SU-DHL-6 (cell line): ENCODE measurements around the gene NANOGP8.
"Not testable (repeated sequence)": the region's sequence is repeated elsewhere in the genome, so short reads cannot be mapped to it uniquely, and the experiment has no call there.

Experiments
- H2AFZ ChIP-seq: fragments of 200-600 bp; sonication (generic); 2 replicates; pipeline ENCODE4 v1.6.1; 2014; ENCODE audit warnings: low read depth, mild to moderate bottlenecking, moderate library complexity, mixed read lengths, antibody characterized with exemption, low read length; ENCODE audit not compliant: severe bottlenecking
- H3F3A ChIP-seq: fragments of 200-600 bp; shearing (Covaris generic); 2 replicates; pipeline ENCODE4 v1.6.0; 2016; ENCODE audit warnings: antibody characterized with exemption, mild to moderate bottlenecking; ENCODE audit not compliant: insufficient read depth
- H3K27ac ChIP-seq: fragments of 200-600 bp; sonication (generic); 2 replicates; pipeline ENCODE4 v1.5.1; 2016; ENCODE audit warnings: low read depth, mild to moderate bottlenecking, low read length, moderate library complexity, mixed read lengths
- H3K27me3 ChIP-seq: fragments of 200-600 bp; sonication (generic), shearing (Covaris generic); 2 replicates; pipeline ENCODE4 v1.6.0; 2014; ENCODE audit warnings: mild to moderate bottlenecking, low read length
- H3K36me3 ChIP-seq: fragments of 200-600 bp; sonication (generic); 2 replicates; pipeline ENCODE4 v1.6.1; 2014; ENCODE audit warnings: mild to moderate bottlenecking, low read length, mixed read lengths
- H3K4me2 ChIP-seq: fragments of 300-600, 200-600 bp; shearing (Covaris generic), sonication (generic); 2 replicates; pipeline ENCODE4 v1.6.0; 2014; ENCODE audit warnings: low read length, low read depth, mild to moderate bottlenecking; ENCODE audit not compliant: poor library complexity, severe bottlenecking
- H3K4me3 ChIP-seq: fragments of 200-600 bp; sonication (generic); 2 replicates; pipeline ENCODE4 v1.5.1; 2014; ENCODE audit warnings: antibody characterized with exemption, low read length, mild to moderate bottlenecking, mixed read lengths; ENCODE audit not compliant: insufficient read depth, poor library complexity, severe bottlenecking
- H3K79me2 ChIP-seq: fragments of 200-600 bp; sonication (generic); 2 replicates; pipeline ENCODE4 v1.6.1; 2014; ENCODE audit warnings: mild to moderate bottlenecking, low read length, moderate library complexity; ENCODE audit not compliant: insufficient read depth
- H3K9ac ChIP-seq: fragments of 200-600 bp; sonication (generic); 2 replicates; pipeline ENCODE4 v1.7.0; 2014; ENCODE audit warnings: mild to moderate bottlenecking, low read length
- H3K9me2 ChIP-seq: fragments of 200-600 bp; sonication (generic); replicated peaks from 2 replicates; pipeline ENCODE4 v1.6.1; 2014; ENCODE audit warnings: low read length; ENCODE audit not compliant: insufficient read depth
- H3K9me3 ChIP-seq: fragments of 200-600 bp; sonication (generic); 2 replicates; pipeline ENCODE4 v1.6.1; 2014; ENCODE audit warnings: low read length, mixed read lengths; ENCODE audit not compliant: insufficient read depth
- H4K20me1 ChIP-seq: fragments of 200-600 bp; sonication (generic); 2 replicates; pipeline ENCODE4 v1.6.1; 2014; ENCODE audit warnings: low read depth, mild to moderate bottlenecking, antibody characterized with exemption, low read length, moderate library complexity, mixed read lengths
- EZH2phosphoT487 ChIP-seq: fragments of 200-600 bp; sonication (generic), shearing (Covaris generic); conservative IDR thresholded peaks from 2 replicates; pipeline ENCODE4 v1.6.1; 2018; ENCODE audit warnings: mild to moderate bottlenecking, antibody characterized with exemption, low read length, moderate library complexity, mixed read lengths
- TF ChIP-seq, protein P1 (sequence below): fragments of 200-600 bp; sonication (generic); IDR thresholded peaks from one replicate; pipeline ENCODE4 v1.5.1; 2017; ENCODE audit warnings: antibody characterized with exemption, mild to moderate bottlenecking, low read length, moderate library complexity; ENCODE audit not compliant: insufficient read depth, poor library complexity, severe bottlenecking

Gene NANOGP8

DNA sequence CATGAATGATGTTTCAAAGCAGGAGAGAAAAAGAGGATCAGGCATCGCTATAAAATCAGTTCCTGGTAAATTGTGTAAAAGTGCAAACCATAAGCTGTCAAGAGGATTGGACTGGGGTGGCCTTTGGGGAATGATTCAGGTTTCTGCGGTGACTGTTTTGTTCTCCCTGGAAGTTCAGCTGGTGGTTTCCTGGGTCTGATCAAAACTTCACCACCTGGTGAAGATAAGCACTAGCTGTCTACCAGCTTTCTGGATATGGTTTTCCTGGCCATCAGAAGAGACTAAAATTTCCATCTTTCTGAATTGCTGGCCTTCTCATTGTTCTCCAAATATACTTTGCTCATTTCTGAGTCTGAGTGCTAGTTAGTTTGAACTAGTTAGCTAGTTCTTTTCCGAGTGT lies 2.7 kb upstream of the NANOGP8 start:
- Histone ChIP-seq H3K4me3 (no peak overlapping the region), H2AFZ (no peak overlapping the region), H3F3A (no peaks in the 10 kb centered on the region), H3K27me3 (no peaks in the 10 kb centered on the region), H3K9me2 (no peaks in the 10 kb centered on the region), H3K27ac (no peak overlapping the region), H3K36me3 (no peaks in the 10 kb centered on the region), H3K79me2 (no peaks in the 10 kb centered on the region), H3K9ac (no peak overlapping the region), H4K20me1 (no peaks in the 10 kb centered on the region), H3K4me2 (no peak overlapping the region), H3K9me3 (no peaks in the 10 kb centered on the region)
- TF ChIP-seq EZH2phosphoT487, result no peak
- TF ChIP-seq, protein P1, sequence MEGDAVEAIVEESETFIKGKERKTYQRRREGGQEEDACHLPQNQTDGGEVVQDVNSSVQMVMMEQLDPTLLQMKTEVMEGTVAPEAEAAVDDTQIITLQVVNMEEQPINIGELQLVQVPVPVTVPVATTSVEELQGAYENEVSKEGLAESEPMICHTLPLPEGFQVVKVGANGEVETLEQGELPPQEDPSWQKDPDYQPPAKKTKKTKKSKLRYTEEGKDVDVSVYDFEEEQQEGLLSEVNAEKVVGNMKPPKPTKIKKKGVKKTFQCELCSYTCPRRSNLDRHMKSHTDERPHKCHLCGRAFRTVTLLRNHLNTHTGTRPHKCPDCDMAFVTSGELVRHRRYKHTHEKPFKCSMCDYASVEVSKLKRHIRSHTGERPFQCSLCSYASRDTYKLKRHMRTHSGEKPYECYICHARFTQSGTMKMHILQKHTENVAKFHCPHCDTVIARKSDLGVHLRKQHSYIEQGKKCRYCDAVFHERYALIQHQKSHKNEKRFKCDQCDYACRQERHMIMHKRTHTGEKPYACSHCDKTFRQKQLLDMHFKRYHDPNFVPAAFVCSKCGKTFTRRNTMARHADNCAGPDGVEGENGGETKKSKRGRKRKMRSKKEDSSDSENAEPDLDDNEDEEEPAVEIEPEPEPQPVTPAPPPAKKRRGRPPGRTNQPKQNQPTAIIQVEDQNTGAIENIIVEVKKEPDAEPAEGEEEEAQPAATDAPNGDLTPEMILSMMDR, result no peak

DNA sequence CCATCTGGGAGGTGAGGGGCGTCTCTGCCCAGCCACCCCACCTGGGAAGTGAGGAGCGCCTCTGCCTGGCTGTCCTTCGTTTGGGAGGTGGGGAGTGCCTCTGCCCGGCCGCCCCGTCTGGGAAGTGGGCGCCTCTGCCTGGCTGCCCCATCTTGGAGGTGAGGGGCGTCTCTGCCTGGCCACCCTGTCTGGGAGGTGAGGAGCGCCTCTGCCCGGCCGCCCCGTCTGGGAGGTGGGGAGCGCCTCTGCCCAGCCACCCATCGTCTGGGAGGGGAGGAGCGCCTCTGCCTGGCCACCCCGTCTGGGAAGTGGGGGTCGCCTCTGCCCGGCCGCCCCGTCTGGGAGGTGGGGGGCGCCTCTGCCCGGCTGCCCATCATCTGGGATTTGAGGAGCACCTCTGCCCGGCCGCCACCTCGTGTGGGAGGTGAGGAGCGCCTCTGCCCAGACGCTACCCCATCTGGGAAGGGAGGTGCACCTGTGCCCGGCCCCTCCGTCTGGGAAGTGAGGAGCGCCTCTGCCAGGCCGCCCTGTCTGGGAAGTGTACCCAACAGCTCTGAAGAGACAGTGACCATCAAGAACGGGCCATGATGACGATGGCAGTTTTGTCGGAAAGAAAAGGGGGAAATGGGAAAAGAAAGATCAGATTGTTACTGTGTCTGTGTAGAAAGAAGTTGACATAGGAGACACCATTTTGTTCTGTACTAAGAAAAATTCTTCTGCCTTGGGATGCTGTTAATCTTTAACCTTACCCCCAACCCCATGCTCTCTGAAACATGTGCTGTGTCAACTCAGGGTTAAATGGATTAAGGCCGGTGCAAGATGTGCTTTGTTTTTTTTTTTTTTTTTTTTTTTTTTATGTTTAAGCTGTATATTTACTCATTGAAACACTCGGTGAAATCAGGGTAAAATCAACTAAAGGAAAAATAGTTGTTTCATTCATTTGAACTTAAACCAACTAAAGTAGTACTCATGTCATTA lies 2.4 kb downstream of the NANOGP8 start:
- H3K79me2 ChIP-seq, H3K36me3 ChIP-seq, H3K4me2 ChIP-seq, H3K27ac ChIP-seq, H3K27me3 ChIP-seq, H3K9ac ChIP-seq, H2AFZ ChIP-seq, H3K9me2 ChIP-seq, H3F3A ChIP-seq, H3K4me3 ChIP-seq, H3K9me3 ChIP-seq, H4K20me1 ChIP-seq: not testable (repeated sequence)

DNA sequence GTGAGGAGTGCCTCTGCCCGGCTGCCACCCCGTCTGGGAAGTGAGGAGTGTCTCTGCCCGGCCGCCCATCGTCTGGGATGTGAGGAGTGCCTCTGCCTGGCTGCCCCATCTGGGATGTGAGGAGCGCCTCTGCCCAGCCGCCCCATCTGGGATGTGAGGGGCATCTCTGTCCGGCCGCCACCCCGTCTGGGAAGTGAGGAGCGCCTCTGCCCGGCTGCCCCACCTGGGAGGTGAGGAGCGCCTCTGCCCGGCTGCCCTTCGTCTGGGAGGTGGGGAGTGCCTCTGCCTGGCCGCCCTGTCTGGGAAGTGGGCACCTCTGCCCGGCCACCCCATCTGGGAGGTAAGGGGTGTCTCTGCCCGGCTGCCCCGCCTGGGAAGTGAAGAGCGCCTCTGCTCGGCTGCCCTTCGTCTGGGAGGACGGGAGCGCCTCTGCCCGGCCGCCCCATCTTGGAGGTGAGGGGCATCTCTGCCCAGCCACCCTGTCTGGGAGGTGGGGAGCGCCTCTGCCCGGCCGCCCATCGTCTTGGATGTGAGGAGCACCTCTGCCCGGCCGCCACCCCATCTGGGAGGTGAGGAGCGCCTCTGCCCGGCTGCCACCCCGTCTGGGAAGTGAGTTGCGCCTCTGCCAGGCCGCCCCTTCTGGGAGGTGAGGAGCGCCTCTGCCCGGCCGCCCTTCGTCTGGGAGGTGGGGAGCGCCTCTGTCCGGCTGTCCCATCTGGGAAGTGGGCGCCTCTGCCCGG lies 3.3 kb downstream of the NANOGP8 start:
- H3K4me3 ChIP-seq, H3K79me2 ChIP-seq, H3K27ac ChIP-seq, H3K9ac ChIP-seq, H3K9me2 ChIP-seq, H3K4me2 ChIP-seq, H2AFZ ChIP-seq, H3F3A ChIP-seq, H4K20me1 ChIP-seq, H3K9me3 ChIP-seq, H3K36me3 ChIP-seq, H3K27me3 ChIP-seq: not testable (repeated sequence)

DNA sequence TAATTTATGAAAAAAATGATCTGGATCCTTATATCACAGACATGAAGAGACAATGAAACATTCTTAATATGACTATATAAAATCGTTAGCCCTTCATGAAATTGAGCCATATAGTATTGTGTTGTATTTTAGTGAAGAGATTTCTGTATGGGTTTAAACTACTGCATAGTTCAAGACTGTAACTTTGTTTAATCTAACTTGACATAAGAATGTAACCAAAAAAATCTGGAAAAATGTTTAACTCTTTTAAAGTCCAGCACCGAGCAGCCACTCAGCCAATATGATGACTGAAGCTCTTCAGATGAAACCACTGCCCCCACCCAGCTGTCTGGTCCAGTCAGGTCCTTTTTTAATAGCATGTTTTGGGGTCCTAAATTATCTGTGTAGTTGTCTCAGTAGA lies 4.9 kb downstream of the NANOGP8 start:
- Histone ChIP-seq H3K36me3 (no peaks in the 10 kb centered on the region), H2AFZ (no peak overlapping the region), H3K79me2 (no peaks in the 10 kb centered on the region), H3K9ac (no peak overlapping the region), H3K27me3 (no peaks in the 10 kb centered on the region), H4K20me1 (no peaks in the 10 kb centered on the region), H3K4me2 (no peak overlapping the region), H3K9me2 (no peaks in the 10 kb centered on the region), H3F3A (no peaks in the 10 kb centered on the region), H3K27ac (no peak overlapping the region), H3K4me3 (no peak overlapping the region), H3K9me3 (no peaks in the 10 kb centered on the region)
- TF ChIP-seq, protein P1, result no peak
- no peak for TF ChIP-seq EZH2phosphoT487
